Astrocyte (in vitro differentiated cells and primary cell): ENCODE measurements around the gene ST14. TPM values are rescaled to one million over a fixed set of nuclear protein-coding genes. Genes with fewer than 3 reads are reported as not detected.

Experiments
- DNase-seq: peaks from one replicate; pipeline ENCODE4 v3.0.0-alpha.2; 2010; ENCODE audit warnings: low read depth
- FAIRE-seq: peaks from 2 replicates; lab custom pipeline; 2011; peaks lifted over from hg19 to GRCh38; lab: Jason Lieb, UNC
- H2AFZ ChIP-seq: 2 replicates; pipeline ENCODE4 v1.6.0; 2012; ENCODE audit warnings: low read depth, low read length, inconsistent platforms
- H3K27ac ChIP-seq: 2 replicates; pipeline ENCODE4 v1.5.1; 2011; ENCODE audit warnings: low read depth, low read length, inconsistent platforms
- H3K27me3 ChIP-seq: 2 replicates; pipeline ENCODE4 v1.6.0; 2011; ENCODE audit warnings: low read length, inconsistent platforms; ENCODE audit not compliant: insufficient read depth
- H3K36me3 ChIP-seq: 2 replicates; pipeline ENCODE4 v1.5.1; 2011; ENCODE audit warnings: low read length, inconsistent platforms; ENCODE audit not compliant: insufficient read depth
- H3K4me1 ChIP-seq: 2 replicates; pipeline ENCODE4 v1.5.1; 2011; ENCODE audit warnings: low read length, inconsistent platforms; ENCODE audit not compliant: insufficient read depth
- H3K4me2 ChIP-seq: 2 replicates; pipeline ENCODE4 v1.6.0; 2012; ENCODE audit warnings: low read length, inconsistent platforms
- H3K4me3 ChIP-seq: 2 replicates; pipeline ENCODE4 v1.5.1; 2011; ENCODE audit warnings: low read depth, mild to moderate bottlenecking, low read length, inconsistent platforms; ENCODE audit not compliant: insufficient read depth
- H3K79me2 ChIP-seq: 2 replicates; pipeline ENCODE4 v1.6.0; 2012; ENCODE audit warnings: mild to moderate bottlenecking, low read length, inconsistent platforms; ENCODE audit not compliant: insufficient read depth
- H3K9ac ChIP-seq: 2 replicates; pipeline ENCODE4 v1.6.0; 2012; ENCODE audit warnings: mild to moderate bottlenecking, low read length, inconsistent platforms
- H3K9me3 ChIP-seq: 2 replicates; pipeline ENCODE4 v1.5.1; 2012; ENCODE audit warnings: low read depth, mild to moderate bottlenecking, low read length, inconsistent platforms; ENCODE audit not compliant: insufficient read depth
- H4K20me1 ChIP-seq: 2 replicates; pipeline ENCODE4 v1.6.0; 2012; ENCODE audit warnings: low read length, inconsistent platforms; ENCODE audit not compliant: insufficient read depth
- H3K27ac Mint-ChIP-seq: one replicate; pipeline ENCODE4 v1.8.0; 2021; ENCODE audit warnings: mild to moderate bottlenecking, mixed read lengths; ENCODE audit not compliant: unreplicated experiment
- H3K27me3 Mint-ChIP-seq: one replicate; pipeline ENCODE4 v1.8.0; 2021; ENCODE audit warnings: low read depth, mixed read lengths; ENCODE audit not compliant: unreplicated experiment
- H3K36me3 Mint-ChIP-seq: one replicate; pipeline ENCODE4 v1.8.0; 2021; ENCODE audit warnings: low read depth, mixed read lengths; ENCODE audit not compliant: unreplicated experiment
- H3K4me1 Mint-ChIP-seq: one replicate; pipeline ENCODE4 v1.8.0; 2021; ENCODE audit warnings: low read depth, mixed read lengths; ENCODE audit not compliant: unreplicated experiment
- H3K4me3 Mint-ChIP-seq: one replicate; pipeline ENCODE4 v1.8.0; 2021; ENCODE audit warnings: mild to moderate bottlenecking, moderate library complexity, mixed read lengths; ENCODE audit not compliant: unreplicated experiment
- H3K9me3 Mint-ChIP-seq: one replicate; pipeline ENCODE4 v1.8.0; 2021; ENCODE audit warnings: mild to moderate bottlenecking, mixed read lengths; ENCODE audit not compliant: unreplicated experiment
- EZH2 ChIP-seq: IDR thresholded peaks from 2 replicates; pipeline ENCODE4 v1.6.1; 2012; ENCODE audit warnings: mild to moderate bottlenecking, low read length, inconsistent platforms; ENCODE audit not compliant: insufficient read depth
- total RNA-seq: library from RNA; stranded (reverse); gene quantifications from 2 replicates; pipeline ENCODE4 v1.2.1, GENCODE V29; 2021
- TF ChIP-seq, protein P1 (sequence below): IDR thresholded peaks from 2 replicates; pipeline ENCODE4 v1.5.1; 2011; ENCODE audit warnings: low read depth, mild to moderate bottlenecking, inconsistent platforms, low read length, moderate library complexity; ENCODE audit not compliant: insufficient read depth

Gene ST14
- total RNA-seq, 1 donor from 2014 or later: 4.2 TPM

GRCh38 chr11:130209128-130209932, 49.7 kb downstream of the ST14 start:
- Histone ChIP-seq H3K27me3 (peaks cover 21% of the 10 kb centered on the region), H3K27ac (no peak overlapping the region), H3K36me3 (no peaks in the 10 kb centered on the region), H3K4me3 (no peak overlapping the region), H3K4me1 (no peaks in the 10 kb centered on the region), H2AFZ (no peak overlapping the region), H3K9me3 (no peaks in the 10 kb centered on the region), H3K9ac (no peak overlapping the region), H3K79me2 (no peaks in the 10 kb centered on the region), H4K20me1 (no peaks in the 10 kb centered on the region), H3K4me2 (no peak overlapping the region)
- no peaks in the 10 kb centered on the region for H3K9me3 Mint-ChIP-seq
- H3K36me3 Mint-ChIP-seq: no peaks in the 10 kb centered on the region
- no peak for DNase-seq
- no peak for FAIRE-seq
- no peaks in the 10 kb centered on the region for H3K4me1 Mint-ChIP-seq
- no peak for TF ChIP-seq EZH2
- TF ChIP-seq, protein P1, sequence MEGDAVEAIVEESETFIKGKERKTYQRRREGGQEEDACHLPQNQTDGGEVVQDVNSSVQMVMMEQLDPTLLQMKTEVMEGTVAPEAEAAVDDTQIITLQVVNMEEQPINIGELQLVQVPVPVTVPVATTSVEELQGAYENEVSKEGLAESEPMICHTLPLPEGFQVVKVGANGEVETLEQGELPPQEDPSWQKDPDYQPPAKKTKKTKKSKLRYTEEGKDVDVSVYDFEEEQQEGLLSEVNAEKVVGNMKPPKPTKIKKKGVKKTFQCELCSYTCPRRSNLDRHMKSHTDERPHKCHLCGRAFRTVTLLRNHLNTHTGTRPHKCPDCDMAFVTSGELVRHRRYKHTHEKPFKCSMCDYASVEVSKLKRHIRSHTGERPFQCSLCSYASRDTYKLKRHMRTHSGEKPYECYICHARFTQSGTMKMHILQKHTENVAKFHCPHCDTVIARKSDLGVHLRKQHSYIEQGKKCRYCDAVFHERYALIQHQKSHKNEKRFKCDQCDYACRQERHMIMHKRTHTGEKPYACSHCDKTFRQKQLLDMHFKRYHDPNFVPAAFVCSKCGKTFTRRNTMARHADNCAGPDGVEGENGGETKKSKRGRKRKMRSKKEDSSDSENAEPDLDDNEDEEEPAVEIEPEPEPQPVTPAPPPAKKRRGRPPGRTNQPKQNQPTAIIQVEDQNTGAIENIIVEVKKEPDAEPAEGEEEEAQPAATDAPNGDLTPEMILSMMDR: no peak
- peaks cover 41% of the 10 kb centered on the region for H3K27me3 Mint-ChIP-seq
- no peak overlapping the region for H3K4me3 Mint-ChIP-seq
- no peak overlapping the region for H3K27ac Mint-ChIP-seq

- H3K4me3 ChIP-seq: no peak overlapping the region
- no peak for DNase-seq
Measured at GRCh38 chr11:130209954-130210854, 50.6 kb downstream of the ST14 start.

More at GRCh38 chr11:130209954-130210854, 50.6 kb downstream of the ST14 start:
- H3K79me2 ChIP-seq: no peaks in the 10 kb centered on the region
- no peak overlapping the region for H3K4me3 Mint-ChIP-seq
- H3K36me3 ChIP-seq: no peaks in the 10 kb centered on the region
- FAIRE-seq: no peak
- TF ChIP-seq EZH2: no peak
- TF ChIP-seq, protein P1: no peak
- H3K4me1 Mint-ChIP-seq: no peaks in the 10 kb centered on the region
- no peaks in the 10 kb centered on the region for H3K9me3 ChIP-seq
- H3K9ac ChIP-seq: no peak overlapping the region
- no peaks in the 10 kb centered on the region for H3K9me3 Mint-ChIP-seq
- H3K4me1 ChIP-seq: no peaks in the 10 kb centered on the region
- H4K20me1 ChIP-seq: no peaks in the 10 kb centered on the region
- peaks cover 47% of the 10 kb centered on the region for H3K27me3 Mint-ChIP-seq
- H3K27ac Mint-ChIP-seq: no peak overlapping the region
- H2AFZ ChIP-seq: no peak overlapping the region
- H3K27ac ChIP-seq: no peak overlapping the region
- H3K27me3 ChIP-seq: peaks cover 23% of the 10 kb centered on the region
- peaks cover 2% of the 10 kb centered on the region for H3K36me3 Mint-ChIP-seq
- no peak overlapping the region for H3K4me2 ChIP-seq
